Thoracic aorta (tissue), 2 donors: ENCODE data around the gene DCHS1. TPM values are rescaled to one million over a fixed set of nuclear protein-coding genes. Genes with fewer than 3 reads are reported as not detected.
A peak's percentile ranks its signal among the peaks of the same experiment; 100 is the strongest.
"Not testable (repeated sequence)": the region's sequence is repeated elsewhere in the genome, so short reads cannot be mapped to it uniquely, and the experiment has no call there.

Experiments used
- ATAC-seq: fragments of 150-250 bp; one replicate; pipeline ENCODE4 v1.8.0; 2017; ENCODE audit warnings: low read depth; ENCODE audit not compliant: insufficient number of reproducible peaks, low FRiP score
- DNase-seq: peaks from one replicate; pipeline ENCODE4 v3.0.0-alpha.2; 2020; ENCODE audit warnings: low spot score
- H3K27ac ChIP-seq, 2 donors: fragments of 200-600 bp; sonication (generic); 1 replicate in 1 of 2; 2 replicates in 1 of 2; pipeline ENCODE4 v1.5.1; 2016; ENCODE audit warnings: mild to moderate bottlenecking in 2 of 2, moderate library complexity in 2 of 2
- H3K27me3 ChIP-seq: fragments of 200-600 bp; sonication (generic); replicated peaks from 2 replicates; pipeline ENCODE4 v1.6.0; 2016; ENCODE audit warnings: mild to moderate bottlenecking; ENCODE audit not compliant: insufficient read depth
- H3K36me3 ChIP-seq: fragments of 200-600 bp; sonication (generic); one replicate; pipeline ENCODE4 v1.5.1; 2016
- H3K4me1 ChIP-seq, 2 donors: fragments of 200-600 bp; sonication (generic); 1 replicate in 1 of 2; 2 replicates in 1 of 2; pipeline versions ENCODE4 v1.5.1 to v1.6.0; 2016; ENCODE audit warnings: low read depth in 2 of 2, mild to moderate bottlenecking in 1 of 2; ENCODE audit not compliant: control insufficient read depth in 1 of 2
- H3K4me3 ChIP-seq: fragments of 200-600 bp; sonication (generic); 2 replicates; pipeline ENCODE4 v1.5.1; 2016; ENCODE audit warnings: mild to moderate bottlenecking
- H3K9me3 ChIP-seq: fragments of 200-600 bp; sonication (generic); 2 replicates; pipeline ENCODE4 v1.5.1; 2016
- CTCF ChIP-seq: fragments of 200-600 bp; sonication (generic); IDR thresholded peaks from one replicate; pipeline ENCODE4 v1.5.1; 2019; ENCODE audit warnings: antibody characterized with exemption
- total RNA-seq, 2 donors: library from RNA; depleted of rRNA; stranded (reverse); fragments of >200 nt; gene quantifications; one replicate each; pipeline versions ENCODE4 v1.1.0 to v1.2.3, GENCODE V29; 2016

Gene DCHS1
- total RNA-seq: 10 to 100 TPM; 62.3 to 73.5 TPM

- ATAC-seq: peak; percentile 39
- TF ChIP-seq CTCF: no peak
- H3K4me3 ChIP-seq: peak within 1 kb of the TSS; percentile 83
- H3K36me3 ChIP-seq: no peaks in the 10 kb centered on the region
- no peak for DNase-seq
- H3K27ac ChIP-seq: peak within 1 kb of the TSS; percentile 86 to 87
- H3K9me3 ChIP-seq: no peaks in the 10 kb centered on the region
- no peaks in the 10 kb centered on the region for H3K27me3 ChIP-seq
- peaks cover 9 to 39% of the 10 kb centered on the region in 2 donors for H3K4me1 ChIP-seq
Measured at GRCh38 chr11:6655790-6656583, at the start of gene DCHS1. Gene DCHS1 (minus strand): TSS chr11:6655809. CDS start chr11:6641613, 14,196 bp downstream.

GRCh38 chr11:6703247-6704063 is 47.8 kb upstream of the DCHS1 start:
- peak; percentile 44 for TF ChIP-seq CTCF
- no peak for DNase-seq
- no peaks in the 10 kb centered on the region for H3K36me3 ChIP-seq
- H3K27me3 ChIP-seq: no peaks in the 10 kb centered on the region
- no peak overlapping the region for H3K27ac ChIP-seq
- peak; percentile 88 for ATAC-seq
- no peak overlapping the region for H3K4me3 ChIP-seq
- no peaks in the 10 kb centered on the region for H3K4me1 ChIP-seq
- H3K9me3 ChIP-seq: no peaks in the 10 kb centered on the region

DNA sequence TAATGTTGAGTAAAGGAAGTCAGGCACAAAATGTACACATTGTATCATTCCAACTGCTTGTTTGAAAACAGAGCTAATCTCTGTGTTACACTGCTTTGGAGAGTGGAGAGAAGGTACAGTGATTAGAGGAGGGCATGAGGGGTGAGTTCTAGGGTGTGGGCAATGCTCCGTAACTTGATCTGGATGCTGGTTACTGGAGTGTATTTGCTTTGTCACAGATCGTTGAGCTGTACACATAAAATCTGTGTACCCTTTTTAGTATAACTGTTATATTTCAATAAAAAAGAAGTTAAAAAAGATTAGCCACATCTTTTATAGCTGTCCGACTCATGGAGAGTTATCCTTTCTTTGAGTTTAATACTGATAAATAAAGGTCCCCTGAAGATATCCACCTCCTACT is 46.3 kb upstream of the DCHS1 start:
- not testable (repeated sequence) for H3K36me3 ChIP-seq, H3K9me3 ChIP-seq, ATAC-seq, H3K4me1 ChIP-seq, H3K27me3 ChIP-seq, H3K27ac ChIP-seq, DNase-seq, H3K4me3 ChIP-seq

GRCh38 chr11:6695377-6695776 is 39.8 kb upstream of the DCHS1 start:
- DNase-seq (no peak), ATAC-seq (peak; percentile 98)
- no peaks in the 10 kb centered on the region for H3K27me3 ChIP-seq
- H3K4me1 ChIP-seq: peaks cover 17 to 33% of the 10 kb centered on the region in 2 donors
- H3K36me3 ChIP-seq: no peaks in the 10 kb centered on the region
- no peaks in the 10 kb centered on the region for H3K9me3 ChIP-seq
- TF ChIP-seq CTCF: no peak
- peak overlapping the region; percentile 73 to 84 for H3K27ac ChIP-seq
- no peak overlapping the region for H3K4me3 ChIP-seq

DNA sequence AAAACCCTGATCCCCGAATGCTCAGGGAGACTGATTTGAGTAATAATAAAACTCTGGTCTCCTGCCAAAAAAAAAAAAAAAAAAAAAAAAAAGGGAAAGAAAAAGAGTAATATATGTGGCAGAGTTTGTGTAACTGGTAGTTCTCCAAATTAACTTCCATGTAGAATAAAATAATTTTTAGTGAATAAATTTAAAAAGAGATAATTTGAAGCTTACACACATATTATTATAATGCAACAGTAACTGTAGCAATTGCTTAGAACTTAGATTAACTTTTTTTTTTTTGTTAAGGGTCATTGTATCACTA is 38.6 kb upstream of the DCHS1 start:
- Histone ChIP-seq H3K27me3 (no peaks in the 10 kb centered on the region), H3K4me3 (no peak overlapping the region), H3K36me3 (no peaks in the 10 kb centered on the region), H3K27ac (peak overlapping the region; percentile 73 to 84), H3K9me3 (no peaks in the 10 kb centered on the region), H3K4me1 (peaks cover 17 to 33% of the 10 kb centered on the region in 2 donors)
- TF ChIP-seq CTCF: no peak
- no peak for ATAC-seq
- no peak for DNase-seq
